ENCODE results near the gene ABI3BP.

The ABI3BP gene

DNA sequence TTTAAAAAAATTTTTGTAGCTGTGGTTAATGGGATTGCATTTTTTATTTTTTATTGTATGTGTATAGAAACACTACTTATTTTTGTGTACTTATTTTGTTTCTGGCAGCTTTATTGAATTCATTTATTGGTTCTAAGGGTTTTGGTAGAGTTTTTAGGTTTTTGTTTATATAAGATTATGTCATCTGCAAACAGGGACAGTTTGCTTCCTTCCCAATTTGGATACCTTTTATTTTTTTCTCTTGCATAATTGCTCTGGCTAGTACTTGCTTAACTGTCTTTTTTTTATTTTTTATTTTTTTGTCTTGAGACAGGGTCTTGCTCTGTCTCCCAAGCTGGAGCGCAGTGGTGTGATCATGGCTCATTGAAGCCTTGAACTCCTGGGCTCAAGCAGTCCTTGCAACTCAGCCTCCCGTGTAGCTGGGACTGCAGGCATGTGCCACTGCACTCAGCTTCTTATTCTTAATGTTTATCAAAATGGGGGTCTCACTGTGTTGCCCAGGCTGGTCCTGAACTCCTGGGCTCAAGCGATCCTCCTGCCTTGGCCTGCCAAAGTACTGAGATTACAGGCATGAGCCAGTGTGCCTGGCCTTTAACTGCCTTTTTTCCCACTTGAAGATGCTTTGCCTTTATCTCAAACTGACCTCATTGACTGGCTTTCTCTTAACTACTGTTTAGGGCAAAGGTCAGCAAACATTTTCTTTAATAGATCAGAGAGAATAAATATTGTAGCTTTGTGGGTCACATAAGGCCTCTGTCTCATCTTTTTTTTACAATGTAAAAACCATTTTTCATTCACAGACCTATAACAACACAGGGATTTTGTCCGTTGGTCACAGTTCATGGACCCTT, 275.4 kb downstream of the ABI3BP start:
- FAIRE-seq = no peak

GRCh38 chr3:100717063-100717462, 276.2 kb downstream of the ABI3BP start:
- FAIRE-seq = no peak

GRCh38 chr3:100715176-100715575, 278.0 kb downstream of the ABI3BP start:
- no peak for FAIRE-seq

- no peak for FAIRE-seq
Measured at GRCh38 chr3:100710261-100710968, 282.8 kb downstream of the ABI3BP start.

DNA sequence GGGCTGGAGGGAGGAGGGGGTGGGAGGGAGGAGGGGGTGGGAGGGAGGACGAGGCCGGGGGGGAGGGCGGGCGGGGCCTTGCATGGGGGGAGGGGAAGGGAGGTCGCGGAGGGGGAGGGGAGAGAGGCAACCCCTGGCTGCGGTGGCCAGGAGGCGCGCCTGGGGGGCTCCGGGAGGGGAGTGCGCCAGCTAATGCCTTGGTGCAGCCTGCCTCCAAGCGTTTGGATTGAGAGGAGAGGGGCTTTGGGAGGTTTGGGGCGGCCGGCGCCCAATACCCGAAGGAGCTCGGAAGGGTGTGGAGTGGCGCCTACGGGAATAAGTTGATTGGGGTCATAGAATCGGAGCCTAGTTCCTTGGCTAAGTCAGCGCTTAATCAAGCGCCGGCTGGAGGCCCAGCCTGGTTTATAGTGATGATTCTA, 283.4 kb downstream of the ABI3BP start:
- no peak for FAIRE-seq

- peak; percentile 99 for FAIRE-seq
Measured at GRCh38 chr3:100708989-100709841, 284.0 kb downstream of the ABI3BP start, which contains the start of gene TFG. TSS of gene TFG (plus strand) at chr3:100709494. CDS start at chr3:100713686, 4,192 bp downstream.

DNA sequence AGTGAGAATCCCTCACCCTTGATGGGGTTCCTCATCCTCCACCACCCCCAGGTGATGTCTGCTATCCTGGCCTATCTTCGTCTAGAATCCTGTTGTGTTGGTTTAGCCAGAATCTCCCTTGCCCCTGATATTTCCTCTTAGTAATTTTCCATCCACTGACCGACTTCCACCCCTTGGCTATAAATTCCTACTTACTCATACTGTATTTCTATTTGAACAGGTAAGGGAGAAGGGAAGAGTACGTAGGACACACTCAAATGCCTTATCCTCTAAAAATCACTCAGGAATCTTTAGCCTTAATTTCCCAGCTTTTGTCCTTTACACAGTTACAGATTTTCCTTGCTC, 284.6 kb downstream of the ABI3BP start:
- FAIRE-seq = no peak

DNA sequence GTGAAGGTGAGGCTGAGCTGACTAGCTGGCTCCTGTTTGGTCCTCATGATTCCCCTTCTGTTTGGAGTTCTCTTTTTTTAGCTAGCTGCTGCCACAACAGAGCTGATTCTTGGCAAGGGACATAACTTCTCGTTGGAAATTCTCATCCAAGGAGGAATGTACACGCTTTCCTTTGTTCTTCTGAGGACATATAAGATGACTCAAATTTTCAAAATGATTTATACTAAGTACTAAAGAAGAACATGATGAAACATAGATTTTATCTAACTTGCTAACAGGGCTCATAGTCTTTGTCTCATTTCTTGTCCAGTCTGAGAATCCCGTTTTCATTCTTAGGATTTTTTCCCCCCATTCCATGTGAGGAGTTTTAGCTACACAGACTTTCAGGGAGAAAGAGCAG, 286.9 kb downstream of the ABI3BP start:
- no peak for FAIRE-seq

DNA sequence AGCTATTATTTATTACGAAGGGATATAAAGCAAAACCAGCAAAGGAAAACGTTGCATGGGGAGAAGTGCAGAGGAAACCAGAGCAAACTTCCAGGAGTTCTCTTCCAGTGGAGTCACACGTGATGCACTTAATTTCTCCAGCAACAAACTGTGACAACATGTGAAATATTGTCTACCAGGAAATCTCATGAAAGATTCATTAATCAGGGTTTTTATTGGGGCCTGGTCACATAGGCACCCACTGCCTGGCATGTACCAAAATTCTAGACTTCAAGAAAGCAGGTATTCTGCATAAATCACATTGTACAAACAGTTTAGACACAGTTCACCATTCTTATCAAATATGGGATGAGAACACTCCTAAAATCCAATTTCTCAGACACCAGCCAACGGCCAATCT, 289.4 kb downstream of the ABI3BP start:
- FAIRE-seq = no peak

DNA sequence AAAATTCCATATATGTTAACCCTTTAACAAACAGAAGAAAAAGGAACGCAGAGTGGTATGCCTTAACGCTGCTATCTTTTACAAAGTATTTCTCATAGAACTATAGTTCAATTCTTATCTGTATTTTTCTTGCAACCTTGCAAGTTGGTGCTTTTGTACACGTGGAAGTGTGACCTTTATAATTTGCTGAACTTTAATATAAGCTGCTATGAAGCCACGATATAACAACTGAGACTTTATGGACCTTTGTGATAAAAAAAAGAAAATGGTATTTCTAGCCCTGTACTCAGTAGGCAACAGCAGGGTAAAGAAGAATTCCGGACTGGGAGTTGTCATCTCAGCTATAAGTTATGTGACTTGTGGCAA, 290.3 kb downstream of the ABI3BP start:
- no peak for FAIRE-seq

DNA sequence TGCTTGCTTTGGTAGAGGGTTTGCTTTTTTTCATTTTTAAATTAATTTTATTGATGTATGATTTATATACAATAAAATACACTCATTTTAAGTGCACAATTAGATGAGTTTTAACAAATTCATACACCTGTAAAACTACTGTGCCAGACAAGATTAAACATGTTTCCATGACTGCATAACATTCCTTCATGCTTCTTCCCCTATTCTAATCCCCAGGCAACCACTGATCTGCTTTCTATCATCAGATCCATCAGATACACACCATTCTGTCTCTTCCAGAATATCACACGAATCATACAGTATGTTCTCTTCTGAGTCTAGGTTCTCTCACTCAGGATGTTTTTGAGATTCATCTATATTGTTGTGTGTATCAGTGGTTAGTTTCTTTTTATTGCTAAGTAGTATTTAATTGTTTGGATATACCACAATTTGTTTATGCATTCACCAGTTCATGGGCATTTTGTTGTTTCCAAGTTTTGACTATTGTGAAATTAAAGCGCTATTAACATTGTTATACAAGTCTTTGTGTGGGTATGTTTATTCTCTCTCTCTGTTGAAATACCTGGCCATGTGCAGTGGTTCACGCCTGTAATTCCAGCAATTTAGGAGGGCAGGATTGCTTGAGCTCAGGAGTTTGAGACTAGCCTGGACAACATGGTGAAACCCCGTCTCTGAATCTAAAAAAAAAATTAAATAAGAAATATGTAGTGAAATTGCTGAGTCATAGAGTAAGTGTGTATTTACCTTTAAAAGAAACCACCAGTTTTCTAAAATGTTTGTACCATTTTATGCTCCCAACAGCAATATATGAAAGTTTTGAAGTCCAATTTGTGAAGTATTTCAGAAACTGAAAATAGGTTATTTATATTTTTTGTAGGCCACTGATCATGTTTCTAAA, 290.9 kb downstream of the ABI3BP start:
- FAIRE-seq = no peak

GRCh38 chr3:100700708-100701107, 292.5 kb downstream of the ABI3BP start:
- FAIRE-seq = no peak

Data from G401.6 (cell line).